Measurements from ENCODE around the gene CFAP99.

DNA sequence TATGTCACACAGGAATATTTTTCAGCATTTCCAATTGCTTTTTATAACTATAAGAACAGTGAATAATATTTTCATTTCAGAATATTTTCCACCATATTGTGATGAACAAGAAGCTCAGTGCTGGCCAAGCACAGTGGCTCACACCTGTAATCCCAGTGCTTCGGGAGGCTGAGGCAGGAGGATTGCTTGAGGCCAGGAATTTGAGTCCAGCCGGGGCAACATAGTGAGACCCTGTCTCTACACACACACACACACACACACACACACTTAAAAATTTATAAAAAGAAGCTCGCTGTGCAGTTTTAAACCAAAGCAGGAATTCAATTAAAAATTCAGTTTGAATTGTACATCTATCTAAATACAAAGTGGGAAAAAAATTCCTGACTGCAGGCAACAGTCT, 3.5 kb upstream of the CFAP99 start:
- TF ChIP-seq, protein P1, sequence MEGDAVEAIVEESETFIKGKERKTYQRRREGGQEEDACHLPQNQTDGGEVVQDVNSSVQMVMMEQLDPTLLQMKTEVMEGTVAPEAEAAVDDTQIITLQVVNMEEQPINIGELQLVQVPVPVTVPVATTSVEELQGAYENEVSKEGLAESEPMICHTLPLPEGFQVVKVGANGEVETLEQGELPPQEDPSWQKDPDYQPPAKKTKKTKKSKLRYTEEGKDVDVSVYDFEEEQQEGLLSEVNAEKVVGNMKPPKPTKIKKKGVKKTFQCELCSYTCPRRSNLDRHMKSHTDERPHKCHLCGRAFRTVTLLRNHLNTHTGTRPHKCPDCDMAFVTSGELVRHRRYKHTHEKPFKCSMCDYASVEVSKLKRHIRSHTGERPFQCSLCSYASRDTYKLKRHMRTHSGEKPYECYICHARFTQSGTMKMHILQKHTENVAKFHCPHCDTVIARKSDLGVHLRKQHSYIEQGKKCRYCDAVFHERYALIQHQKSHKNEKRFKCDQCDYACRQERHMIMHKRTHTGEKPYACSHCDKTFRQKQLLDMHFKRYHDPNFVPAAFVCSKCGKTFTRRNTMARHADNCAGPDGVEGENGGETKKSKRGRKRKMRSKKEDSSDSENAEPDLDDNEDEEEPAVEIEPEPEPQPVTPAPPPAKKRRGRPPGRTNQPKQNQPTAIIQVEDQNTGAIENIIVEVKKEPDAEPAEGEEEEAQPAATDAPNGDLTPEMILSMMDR (IDR thresholded peaks at IDR 0.05) = no peak
- TF ChIP-seq POLR2A (IDR thresholded peaks at IDR 0.05) = no peak
- TF ChIP-seq POLR2AphosphoS5 (IDR thresholded peaks at IDR 0.05) = no peak
